Endothelial cell of umbilical vein (primary cell): ENCODE results near the gene TP53RK.

Source experiments
- EZH2 ChIP-seq: IDR thresholded peaks from 2 replicates; pipeline ENCODE4 v1.6.1; 2012; ENCODE audit warnings: borderline replicate concordance, low read depth, mild to moderate bottlenecking, moderate library complexity, low read length, inconsistent platforms; ENCODE audit not compliant: severe bottlenecking
- FOS ChIP-seq: IDR thresholded peaks from 2 replicates; pipeline ENCODE4 v1.6.1; 2011; ENCODE audit warnings: mild to moderate bottlenecking, low read length, moderate library complexity, borderline replicate concordance; ENCODE audit not compliant: insufficient read depth
- GATA2 ChIP-seq: IDR thresholded peaks from 2 replicates; pipeline ENCODE4 v1.7.0; 2011; ENCODE audit warnings: low read depth, mild to moderate bottlenecking, moderate library complexity, mixed read lengths, low read length; ENCODE audit not compliant: insufficient read length, insufficient read depth
- JUN ChIP-seq: IDR thresholded peaks from 2 replicates; pipeline ENCODE4 v1.6.1; 2011; ENCODE audit warnings: borderline replicate concordance, low read depth; ENCODE audit not compliant: insufficient read length, insufficient read depth
- MAX ChIP-seq: IDR thresholded peaks from 2 replicates; pipeline ENCODE4 v1.6.1; 2011; ENCODE audit not compliant: insufficient read depth, insufficient read length
- MYC ChIP-seq: IDR thresholded peaks from one replicate; pipeline ENCODE4 v1.6.1; 2011; ENCODE audit warnings: mild to moderate bottlenecking, low read depth, low read length
- POLR2A ChIP-seq: IDR thresholded peaks from 2 replicates; pipeline ENCODE4 v1.6.1; 2012; ENCODE audit warnings: low read depth, mild to moderate bottlenecking, control low read depth, low read length
- POLR2AphosphoS5 ChIP-seq: IDR thresholded peaks from 2 replicates; pipeline ENCODE4 v1.6.1; 2012; ENCODE audit warnings: low read depth, mild to moderate bottlenecking, control low read depth, low read length, moderate library complexity; ENCODE audit not compliant: insufficient read depth
- TF ChIP-seq, protein P1 (sequence below), 2 donors: IDR thresholded peaks; 1 replicate in 1 of 2; 2 replicates in 1 of 2; pipeline ENCODE4 v1.5.1; 2011; ENCODE audit warnings: low read length in 2 of 2, mild to moderate bottlenecking in 2 of 2, moderate library complexity in 2 of 2, control low read depth in 1 of 2, inconsistent platforms in 1 of 2, low read depth in 1 of 2; ENCODE audit not compliant: insufficient read depth in 1 of 2; ENCODE audit errors: extremely low read depth in 1 of 2

- TF ChIP-seq, protein P1, sequence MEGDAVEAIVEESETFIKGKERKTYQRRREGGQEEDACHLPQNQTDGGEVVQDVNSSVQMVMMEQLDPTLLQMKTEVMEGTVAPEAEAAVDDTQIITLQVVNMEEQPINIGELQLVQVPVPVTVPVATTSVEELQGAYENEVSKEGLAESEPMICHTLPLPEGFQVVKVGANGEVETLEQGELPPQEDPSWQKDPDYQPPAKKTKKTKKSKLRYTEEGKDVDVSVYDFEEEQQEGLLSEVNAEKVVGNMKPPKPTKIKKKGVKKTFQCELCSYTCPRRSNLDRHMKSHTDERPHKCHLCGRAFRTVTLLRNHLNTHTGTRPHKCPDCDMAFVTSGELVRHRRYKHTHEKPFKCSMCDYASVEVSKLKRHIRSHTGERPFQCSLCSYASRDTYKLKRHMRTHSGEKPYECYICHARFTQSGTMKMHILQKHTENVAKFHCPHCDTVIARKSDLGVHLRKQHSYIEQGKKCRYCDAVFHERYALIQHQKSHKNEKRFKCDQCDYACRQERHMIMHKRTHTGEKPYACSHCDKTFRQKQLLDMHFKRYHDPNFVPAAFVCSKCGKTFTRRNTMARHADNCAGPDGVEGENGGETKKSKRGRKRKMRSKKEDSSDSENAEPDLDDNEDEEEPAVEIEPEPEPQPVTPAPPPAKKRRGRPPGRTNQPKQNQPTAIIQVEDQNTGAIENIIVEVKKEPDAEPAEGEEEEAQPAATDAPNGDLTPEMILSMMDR (IDR thresholded peaks at IDR 0.05; ENCODE audit: extremely low read depth in 1 of 2, insufficient read depth in 1 of 2, low read depth in 1 of 2, low read length in 2 of 2): no peak
- TF ChIP-seq POLR2A (no peak), MAX (no peak), MYC (no peak), EZH2 (no peak), JUN (no peak), POLR2AphosphoS5 (no peak), GATA2 (no peak), FOS (no peak)
These were observed 39.2 kb downstream of the TP53RK start for GRCh38 chr20:46649965-46650542.
